ENCODE measurements around the gene MYH9.
A peak's percentile ranks its signal among the peaks of the same experiment; 100 is the strongest.

Gene MYH9

DNA sequence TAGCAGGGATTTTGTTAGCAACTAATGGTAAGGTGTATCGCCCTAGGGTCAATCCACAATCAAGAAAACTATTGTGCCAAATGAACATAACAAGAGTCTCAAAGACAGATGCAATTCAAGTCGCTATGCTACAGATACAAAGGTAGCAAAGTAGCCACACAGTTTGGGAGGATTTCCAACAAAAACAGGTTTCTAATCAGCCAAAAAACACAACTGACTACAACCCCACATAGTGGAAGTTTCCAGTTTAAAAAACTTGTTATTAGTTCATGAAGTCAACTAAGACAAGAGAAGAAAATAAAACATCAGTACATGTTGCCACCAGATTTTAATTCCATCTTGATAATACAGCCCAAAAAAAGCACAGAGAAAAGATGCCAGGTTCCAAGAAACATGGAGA is 38.0 kb downstream of the MYH9 start:
- no peak for DNase-seq (ENCODE audit: low read depth, low spot score)

DNA sequence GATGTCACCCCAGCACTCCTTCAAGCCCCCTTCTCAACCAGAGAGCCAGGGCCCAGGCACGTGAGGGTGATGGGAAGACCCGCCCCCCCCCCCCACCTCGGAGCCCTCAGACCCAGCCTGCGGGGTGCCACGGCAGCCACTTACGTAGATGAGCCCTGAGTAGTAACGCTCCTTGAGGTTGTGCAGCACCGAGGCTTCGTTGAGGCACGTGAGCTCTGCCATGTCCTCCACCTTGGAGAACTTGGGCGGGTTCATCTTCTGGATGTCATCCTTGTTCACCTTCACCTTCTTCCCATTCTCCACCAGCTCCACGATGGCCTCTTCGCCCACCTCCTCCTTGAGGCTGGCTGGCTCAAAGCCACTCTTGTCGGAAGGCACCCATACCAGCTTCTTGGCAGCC is 39.0 kb downstream of the MYH9 start:
- DNase-seq (ENCODE audit: low read depth, low spot score): no peak

DNA sequence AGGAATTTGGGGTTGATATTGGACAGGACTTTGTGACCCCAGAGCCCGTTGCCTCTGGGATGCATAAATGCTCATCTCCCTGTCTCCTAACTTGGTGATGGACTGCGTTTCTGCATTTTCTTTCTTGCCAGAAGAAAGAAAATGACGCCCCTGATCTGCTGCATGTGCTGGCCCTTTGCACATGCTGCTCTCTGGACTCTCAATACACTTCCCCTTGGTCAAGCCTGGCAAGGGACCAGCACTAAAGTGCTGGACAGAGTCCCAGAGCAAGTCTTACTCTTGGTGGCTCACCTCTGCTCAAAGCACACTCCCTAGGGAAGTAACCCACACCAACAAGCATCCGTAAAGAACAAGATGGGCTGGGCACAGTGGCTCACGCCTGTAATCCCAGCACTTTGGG is 40.7 kb downstream of the MYH9 start:
- DNase-seq (ENCODE audit: low read depth, low spot score): no peak

DNA sequence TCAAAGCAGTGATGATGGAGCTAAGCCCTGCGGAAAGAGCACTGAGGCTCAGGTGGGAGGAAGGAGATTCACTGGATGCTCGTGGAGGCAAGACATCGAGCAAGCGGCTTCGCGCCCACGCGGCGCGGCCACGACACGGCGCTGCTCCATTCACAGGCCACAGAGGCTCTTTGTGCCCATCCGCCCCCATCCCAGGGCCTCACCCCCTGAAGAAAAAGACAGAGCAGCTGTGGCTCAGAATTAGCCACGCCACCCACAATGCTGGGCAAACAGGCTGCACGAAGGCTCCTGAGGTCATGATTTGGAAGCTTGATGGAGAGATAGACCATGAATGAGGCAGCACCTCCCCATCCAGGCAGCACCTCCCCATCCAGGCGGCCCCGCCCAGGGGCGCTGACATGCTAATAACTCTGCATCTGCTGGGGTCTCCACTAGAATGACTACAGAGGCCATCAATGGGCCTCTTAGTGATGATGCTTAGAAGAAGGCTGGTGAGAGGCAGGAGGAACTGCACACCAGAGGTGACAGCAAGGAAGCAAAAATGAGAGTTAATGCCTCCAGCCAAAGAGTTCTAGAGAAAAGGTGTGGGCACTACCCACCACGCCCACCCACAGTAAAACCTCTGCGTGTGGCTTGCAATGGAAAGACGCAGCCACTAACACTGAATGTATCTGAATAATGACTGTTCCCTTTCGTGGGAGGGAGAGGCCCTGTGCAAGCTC is 43.5 kb downstream of the MYH9 start:
- no peak for DNase-seq (ENCODE audit: low read depth, low spot score)

DNA sequence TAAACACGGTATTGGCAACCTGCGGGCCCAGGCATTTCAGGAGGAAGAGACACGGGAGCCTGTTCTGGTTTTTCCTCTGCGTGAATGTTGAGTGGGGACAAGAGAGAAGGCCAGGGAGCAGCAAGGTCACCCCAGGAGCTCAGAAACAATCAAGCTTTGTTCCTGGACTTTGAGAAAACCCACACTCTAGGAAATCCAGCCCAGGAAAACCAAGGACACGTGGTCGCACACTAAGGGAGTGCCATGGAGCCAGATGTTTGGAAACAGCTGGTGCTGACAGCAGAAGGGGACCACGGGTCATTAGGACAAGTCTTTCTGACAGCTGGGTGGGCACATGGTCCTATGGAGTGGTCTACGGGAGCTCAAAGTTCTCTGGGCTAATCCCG is 44.1 kb downstream of the MYH9 start:
- DNase-seq (ENCODE audit: low read depth, low spot score): no peak

DNA sequence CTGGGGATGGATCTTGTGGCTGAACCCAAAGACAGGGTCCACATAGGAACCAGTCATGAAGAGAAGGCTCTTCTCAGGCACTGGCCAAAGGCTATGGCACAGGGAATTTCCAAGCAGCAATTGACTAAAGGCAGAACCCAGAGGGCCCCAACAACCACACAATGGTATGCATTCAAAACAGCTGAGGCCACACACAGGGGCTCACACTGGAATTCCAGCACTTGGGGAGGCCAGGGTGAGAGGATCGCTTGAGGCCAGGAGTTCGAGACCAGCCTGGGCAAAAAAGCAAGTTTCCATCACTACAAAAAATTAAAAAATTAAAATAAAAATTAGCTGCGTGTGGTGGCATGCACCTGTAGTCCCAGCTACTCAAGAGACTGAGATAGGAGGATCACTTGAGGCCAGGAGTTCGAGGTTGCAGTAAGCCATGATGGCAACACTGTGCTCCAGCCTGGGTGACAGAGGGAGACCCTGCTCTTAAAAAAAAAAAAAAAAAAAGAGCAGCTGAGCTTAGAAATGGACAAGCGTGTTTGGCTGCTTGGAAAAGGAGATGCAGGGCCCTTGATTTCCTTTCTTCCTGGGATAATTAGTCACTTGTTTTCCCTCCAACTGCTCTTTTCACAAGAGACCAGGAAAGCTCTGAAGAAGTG is 44.6 kb downstream of the MYH9 start:
- no peak for DNase-seq (ENCODE audit: low read depth, low spot score)

DNA sequence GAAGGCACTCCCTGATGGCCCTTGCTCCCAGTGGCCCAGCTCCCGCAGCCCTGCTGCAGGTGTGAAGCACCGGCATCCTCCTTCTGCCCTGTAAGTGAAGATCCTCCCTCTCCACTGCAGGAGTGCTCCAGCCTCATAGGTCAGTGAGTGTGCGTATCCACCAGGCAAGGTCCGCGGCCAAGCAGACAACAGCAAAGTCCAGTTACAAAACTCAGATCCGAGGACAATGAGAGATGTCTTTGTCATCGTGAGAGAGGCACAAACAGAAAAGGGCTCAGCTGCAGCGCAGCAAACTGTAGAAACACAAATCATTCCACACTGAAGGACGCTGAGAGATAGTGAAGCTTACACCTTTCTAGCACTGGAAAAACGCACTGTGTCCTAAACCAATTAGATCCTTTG is 46.1 kb downstream of the MYH9 start:
- no peak for DNase-seq (ENCODE audit: low read depth, low spot score)

DNA sequence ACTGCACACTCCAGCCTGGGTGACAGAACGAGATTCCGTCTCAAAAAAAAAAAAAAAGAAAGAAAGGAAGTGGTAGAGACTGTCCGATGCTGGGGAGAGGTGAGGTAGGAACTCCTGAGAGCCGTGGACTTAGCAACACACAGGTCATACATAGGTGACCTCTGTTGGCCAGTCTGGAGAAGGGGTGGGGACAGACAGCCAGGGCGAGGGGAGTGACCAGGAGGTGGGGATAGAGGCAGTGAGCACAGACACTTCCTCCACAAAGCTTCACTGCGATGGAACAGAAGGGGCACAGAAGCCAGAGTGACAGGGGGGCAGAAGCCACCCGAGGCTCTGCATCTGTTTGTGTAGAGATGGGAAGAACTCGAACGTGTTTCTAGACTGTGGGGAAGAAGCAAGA is 47.1 kb downstream of the MYH9 start:
- no peak for DNase-seq (ENCODE audit: low read depth, low spot score)

DNA sequence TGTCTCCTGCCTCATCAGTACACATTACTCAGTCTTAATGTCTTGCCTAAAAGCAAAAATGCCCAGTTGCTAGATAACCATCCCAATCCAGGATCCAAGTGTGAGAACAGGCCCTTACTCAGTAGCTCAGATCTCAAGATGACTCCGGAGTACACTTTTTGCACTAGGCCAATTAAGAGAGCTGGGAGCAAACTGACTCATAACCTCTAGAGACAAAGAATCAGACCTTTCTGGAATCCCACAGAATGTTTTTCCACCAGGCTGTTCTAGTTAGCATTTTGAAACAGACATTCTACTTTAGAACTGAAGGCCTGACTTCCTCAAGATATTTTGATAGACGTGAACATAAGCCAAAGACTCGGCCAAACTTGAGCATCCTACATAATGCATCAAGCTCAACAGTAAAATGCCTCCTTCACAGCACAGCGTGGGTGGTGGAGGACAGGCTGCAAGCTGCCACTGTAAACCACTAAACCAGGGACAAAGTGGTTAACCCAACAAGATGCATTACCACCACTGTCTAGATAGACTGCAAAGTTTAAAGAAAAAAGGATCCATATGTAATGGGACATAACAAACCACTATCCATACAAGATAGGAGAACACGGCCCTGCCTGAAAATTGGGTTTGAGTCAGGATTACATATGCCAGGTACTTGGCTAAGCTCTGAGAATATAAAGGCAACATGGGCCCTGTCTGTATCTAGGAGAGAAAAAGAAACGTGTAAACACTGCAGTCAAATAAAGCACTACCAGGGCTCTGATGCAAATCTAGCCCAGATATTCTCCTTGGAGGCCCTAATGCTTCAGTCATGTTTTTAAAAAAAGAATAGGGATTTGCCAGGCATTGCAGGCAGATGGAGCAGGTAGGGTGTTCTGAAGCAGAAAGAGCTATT is 48.3 kb downstream of the MYH9 start:
- no peak for DNase-seq (ENCODE audit: low read depth, low spot score)

DNA sequence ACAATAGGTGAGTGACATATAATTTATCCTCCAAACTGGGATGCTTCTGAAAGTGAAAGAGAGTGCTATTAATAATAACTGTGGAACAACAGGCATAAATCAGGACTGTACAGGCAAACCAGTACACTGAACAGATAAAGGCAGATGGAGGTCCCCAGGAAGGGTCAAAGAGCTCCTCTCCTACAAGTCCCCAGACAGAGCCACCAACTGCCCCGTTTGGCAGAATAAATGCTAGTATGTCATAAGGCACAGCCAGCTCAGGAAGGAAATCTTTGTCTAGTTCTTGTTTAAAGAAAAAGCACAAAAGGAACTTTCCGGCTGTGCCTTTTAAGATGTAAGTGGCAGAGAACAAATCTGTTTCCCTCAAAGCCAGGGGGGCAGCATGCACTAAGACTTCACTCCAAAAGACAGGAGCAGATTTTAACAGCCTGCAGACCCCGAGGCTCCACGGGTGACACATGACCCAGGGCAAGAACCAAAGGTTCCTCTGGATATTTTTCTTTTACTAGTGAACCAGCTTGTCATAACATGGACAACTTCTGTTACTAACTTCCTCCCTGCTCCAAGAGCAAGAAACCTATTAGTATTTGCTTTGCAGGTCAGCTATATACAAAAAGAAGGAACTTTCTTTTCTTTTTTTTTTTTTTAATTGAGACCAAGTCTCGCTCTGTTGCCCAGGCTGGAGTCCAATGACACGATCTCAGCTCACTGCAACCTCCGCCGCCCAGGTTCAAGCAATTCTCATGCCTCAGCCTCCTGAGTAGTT is 50.2 kb downstream of the MYH9 start:
- DNase-seq (ENCODE audit: low read depth, low spot score): no peak

DNA sequence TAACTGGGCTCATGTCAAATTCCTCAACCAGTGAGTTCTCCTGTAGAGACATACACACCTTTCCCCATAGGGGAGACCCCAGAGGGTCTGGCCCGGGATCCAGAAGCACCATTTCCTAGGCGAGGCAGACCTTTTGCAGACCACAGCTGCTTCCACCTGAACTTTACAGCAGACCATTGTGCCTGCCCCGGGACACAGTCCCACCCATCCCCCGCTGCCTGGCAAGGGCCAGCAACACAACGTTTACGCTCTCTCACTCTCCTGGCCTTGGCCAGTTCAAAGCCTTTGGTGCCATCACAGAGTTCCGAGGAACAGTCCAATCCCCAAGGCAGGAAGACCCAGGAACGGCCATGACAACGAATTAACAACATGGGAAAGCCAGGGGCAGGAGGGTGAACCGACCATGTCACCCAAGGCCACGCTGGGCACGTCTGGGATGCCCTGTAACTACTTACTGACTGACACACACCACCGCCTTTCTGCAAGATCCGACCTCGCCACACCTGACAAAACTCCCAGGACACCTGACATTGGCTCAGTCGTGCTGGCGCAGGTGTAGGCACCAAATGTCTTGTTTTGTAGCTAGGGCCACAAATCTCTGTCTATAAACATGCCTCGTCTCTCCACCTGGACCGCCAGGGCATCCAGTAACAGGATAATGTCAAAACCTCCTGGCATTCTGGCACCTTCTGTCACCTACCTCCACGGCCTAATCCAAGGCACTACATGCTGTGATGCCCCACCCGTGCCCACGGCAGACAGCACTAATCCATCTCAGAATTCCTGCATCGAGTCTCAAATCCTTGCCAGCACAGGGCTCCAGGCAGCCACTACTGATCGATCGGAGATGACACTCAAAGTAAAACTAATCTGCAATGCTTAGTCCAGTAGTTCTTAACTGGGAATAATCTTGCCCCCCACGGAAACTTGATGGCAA is 51.3 kb downstream of the MYH9 start:
- no peak for DNase-seq (ENCODE audit: low read depth, low spot score)

DNA sequence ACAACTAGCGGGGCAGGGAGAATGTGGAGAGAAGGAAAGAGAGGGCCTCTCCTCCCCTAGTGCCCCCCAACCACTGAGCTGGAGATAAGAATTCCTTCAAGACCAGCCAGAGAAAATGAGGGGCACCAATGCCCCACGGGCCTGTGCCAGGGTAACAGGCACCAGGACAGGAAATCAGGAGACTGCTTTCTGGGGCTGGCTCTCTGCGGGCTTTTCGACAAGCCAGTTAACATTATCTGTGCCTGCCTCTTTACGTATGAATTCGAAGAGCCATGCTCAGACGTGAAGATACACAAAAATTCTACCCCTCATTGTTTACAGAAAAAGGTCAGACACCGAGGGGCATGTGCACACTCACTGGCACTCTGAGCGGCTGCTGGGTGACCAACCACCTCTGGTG is 52.1 kb downstream of the MYH9 start:
- DNase-seq (ENCODE audit: low read depth, low spot score): no peak

DNA sequence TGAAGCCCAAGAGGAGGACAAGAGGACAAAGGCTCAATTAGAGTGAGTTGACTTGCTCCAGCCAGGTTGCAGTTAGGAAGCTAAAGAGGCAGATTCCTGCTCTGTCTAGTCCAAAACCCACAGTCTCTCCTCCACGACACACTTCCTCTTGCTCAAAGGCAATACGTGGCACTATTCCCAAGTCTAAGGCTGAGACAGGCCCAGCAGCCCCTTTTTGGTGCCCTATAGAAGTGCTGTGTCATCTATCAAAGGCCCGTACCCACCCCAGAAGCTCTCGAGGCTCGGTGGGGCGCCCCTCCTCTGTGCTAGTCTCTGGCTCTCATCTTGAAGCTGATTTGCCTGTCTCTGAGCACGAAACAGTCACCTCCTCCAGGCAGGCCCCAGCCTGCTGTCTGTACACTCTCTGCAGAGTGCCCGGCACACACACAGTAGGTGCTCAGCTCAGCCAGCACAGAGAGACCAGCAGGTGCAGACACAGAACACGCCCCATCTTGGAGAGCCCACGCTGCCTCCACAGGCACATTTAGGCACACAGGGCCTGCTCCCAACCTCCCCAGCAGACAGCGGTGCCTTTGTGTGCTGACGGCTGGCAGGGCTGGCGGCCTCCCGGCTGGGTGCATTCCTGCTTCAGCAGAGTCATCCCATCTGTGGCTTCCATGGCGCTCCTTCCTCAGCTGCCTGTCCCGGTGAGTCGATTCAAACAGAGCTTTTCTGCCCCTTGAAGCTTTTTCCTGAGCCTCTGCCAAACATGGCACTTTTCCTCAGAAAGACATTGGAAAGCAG is 52.8 kb downstream of the MYH9 start:
- peak; percentile 50 for DNase-seq (ENCODE audit: low read depth, low spot score)

DNA sequence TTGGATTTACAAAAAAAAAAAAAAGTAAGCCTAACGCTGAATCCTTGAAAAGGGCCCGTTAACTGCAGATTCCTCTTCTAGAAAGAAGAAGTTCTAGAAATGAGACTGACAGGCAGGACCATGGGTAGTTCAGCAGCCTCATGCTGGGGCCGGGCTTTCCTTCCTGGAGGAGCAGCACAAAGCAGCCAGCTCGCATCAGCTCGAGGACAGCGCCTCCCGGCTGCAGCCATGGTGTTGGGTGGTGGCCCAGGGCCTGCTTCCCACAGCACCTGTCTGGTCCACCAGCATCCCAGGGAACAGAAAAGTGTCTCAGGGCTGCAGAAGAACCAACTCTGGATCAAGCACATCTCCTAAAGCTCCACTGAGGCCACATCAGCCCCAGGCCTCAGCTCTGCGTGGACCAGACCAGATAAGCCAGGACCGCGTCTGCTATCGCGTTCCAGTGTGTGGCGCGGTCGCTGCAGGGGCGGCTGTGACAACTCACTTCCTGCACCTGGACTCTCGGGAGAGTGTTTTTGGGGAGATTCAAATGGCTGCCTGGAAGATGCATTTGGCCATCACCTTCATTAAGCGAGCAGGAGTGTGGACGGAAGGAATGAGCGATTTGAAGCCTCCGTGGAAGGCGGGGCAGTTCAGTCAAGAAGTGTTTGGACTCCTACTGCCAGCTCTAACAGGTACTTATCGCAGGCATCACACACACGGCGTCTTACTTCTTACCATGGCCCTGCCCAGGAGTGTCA is 53.5 kb downstream of the MYH9 start:
- peak; percentile 67 for DNase-seq (ENCODE audit: low read depth, low spot score)

DNA sequence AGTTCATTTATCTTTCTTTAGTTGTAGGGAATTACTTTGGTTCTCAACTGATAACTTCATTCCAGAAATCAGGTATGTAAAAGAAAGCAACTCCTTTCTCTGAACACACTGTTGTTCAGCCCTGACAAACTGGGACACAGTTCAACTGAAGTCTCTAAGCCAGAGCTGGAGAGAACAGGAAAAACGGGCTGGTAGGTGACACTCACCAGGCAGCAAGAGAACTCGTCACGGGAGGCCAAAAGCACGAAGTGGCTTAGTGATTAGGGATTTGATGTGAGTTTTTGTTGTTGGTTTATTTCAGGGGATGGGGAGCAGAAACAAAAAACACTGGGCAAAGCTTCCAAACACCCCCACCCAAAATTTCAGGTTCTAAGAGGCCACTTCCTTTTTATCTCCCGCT is 54.1 kb downstream of the MYH9 start:
- peak; percentile 30 for DNase-seq (ENCODE audit: low read depth, low spot score)

DNA sequence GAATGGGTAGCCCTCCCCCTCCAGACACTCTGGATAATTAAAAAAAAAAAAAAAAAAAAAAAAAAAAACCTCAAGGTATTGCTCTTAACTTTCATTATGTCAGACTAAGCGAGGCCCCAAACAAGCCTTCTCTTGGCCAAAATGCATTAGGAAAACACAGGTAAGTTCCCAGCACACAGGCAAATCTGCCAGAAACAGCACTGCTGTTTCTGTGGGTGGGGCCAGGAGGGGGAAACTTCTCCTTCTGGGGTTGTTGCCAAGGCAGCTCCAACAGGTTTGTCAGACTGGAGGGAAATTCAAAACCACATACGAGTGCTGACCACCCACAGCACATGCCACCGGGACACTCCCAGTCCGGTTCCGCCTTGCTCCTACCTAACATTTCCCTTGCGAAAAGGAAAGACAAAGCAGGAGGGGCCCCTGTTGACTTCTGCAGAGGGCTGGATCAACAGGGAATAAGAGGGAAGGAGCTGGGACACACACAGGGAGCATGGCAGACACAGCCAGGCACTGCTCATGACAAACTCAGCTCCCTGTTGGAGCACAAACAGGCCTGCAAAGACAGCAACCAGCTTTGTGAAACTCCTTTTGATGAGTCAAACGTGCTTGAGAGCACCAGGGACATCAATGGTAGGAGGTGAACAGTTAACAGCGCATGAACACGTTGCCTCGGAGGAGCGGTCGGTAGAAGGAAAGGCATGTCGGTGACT is 55.0 kb downstream of the MYH9 start:
- DNase-seq (ENCODE audit: low read depth, low spot score): peak; percentile 88

DNA sequence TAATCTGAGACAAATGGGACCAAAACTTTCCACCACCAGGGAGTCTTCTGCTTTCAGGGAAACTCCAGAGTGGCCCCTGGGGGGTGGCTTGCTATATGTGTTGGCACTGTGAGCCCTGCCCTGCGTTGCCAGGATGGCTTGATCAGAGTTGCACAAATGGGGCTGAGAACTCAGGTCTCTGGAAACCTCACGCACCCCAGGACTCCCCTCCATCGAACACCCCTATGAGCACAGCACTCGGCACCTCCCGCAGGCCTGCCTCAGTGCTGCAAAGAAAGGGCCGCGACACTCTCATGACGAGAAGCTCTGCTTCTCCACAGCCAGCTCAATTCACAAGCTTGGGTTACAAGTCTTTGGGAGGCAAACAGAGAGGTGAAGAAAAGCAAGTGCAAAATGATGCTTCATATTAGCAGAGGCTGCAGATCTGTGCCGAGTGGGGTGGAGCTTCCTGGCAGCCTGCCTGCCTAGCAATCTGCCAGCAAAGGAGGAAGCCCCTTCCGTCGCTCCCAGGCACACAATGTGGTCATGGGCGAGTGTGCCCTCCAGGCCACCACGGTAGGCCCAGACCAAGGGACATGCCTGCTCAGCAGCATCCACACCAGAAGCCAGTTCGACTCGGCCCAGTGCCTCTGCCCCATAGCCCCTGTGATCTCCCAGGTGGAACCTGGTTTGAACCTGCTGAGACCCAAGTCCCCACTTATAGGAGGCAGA is 55.7 kb downstream of the MYH9 start:
- peak; percentile 47 for DNase-seq (ENCODE audit: low read depth, low spot score)

Data from ELF-1 (cell line).